Mucosa of descending colon (tissue), 3 donors: ENCODE data around the gene COL6A2. TPM values are rescaled to one million over a fixed set of nuclear protein-coding genes. Genes with fewer than 3 reads are reported as not detected.
A peak's percentile ranks its signal among the peaks of the same experiment; 100 is the strongest.

Source experiments
- ATAC-seq: fragments of 200-7000 bp; cut with Tn5 transposase; one replicate; pipeline ENCODE4 v1.9.1; 2020; ENCODE audit warnings: mild to moderate bottlenecking, moderate library complexity
- DNase-seq, 3 donors: peaks; one replicate each; pipeline ENCODE4 v3.0.0-alpha.2; 2020
- H3K36me3 ChIP-seq: fragments of 200-600 bp; one replicate; pipeline ENCODE4 v1.8.0; 2021; ENCODE audit warnings: low read depth, mild to moderate bottlenecking
- H3K4me1 ChIP-seq: fragments of 200-600 bp; one replicate; pipeline ENCODE4 v1.8.0; 2021; ENCODE audit warnings: low read depth, mild to moderate bottlenecking
- H3K4me3 ChIP-seq: fragments of 200-600 bp; one replicate; pipeline ENCODE4 v1.8.0; 2021; ENCODE audit warnings: mild to moderate bottlenecking
- H3K9me3 ChIP-seq: fragments of 200-600 bp; one replicate; pipeline ENCODE4 v1.8.0; 2021; ENCODE audit warnings: mild to moderate bottlenecking
- intact Hi-C, 2 donors: fragments of 100-400 bp; cut with DNase I in 1 of 2; cut with micrococcal nuclease in 1 of 2; formaldehyde crosslinking; loops; one replicate each; pipeline versions ENCODE4 v1.11.0 to v1.11.1; 2022; cut with DNase I, micrococcal nuclease
- total RNA-seq, 3 donors: library from RNA; stranded (reverse); fragmentation: NEBNext Ultra II Directional in 2 of 3; extraction: Animal tissue kit (Norgen Biotek cat#: 25700) in 2 of 3; gene quantifications; one replicate each; pipeline versions ENCODE4 v1.2.1 to v1.2.4, GENCODE V29; 2021 to 2023
- TF ChIP-seq, protein P1 (sequence below): fragments of 200-600 bp; IDR thresholded peaks from one replicate; pipeline ENCODE4 v1.8.0; 2022; ENCODE audit warnings: antibody characterized with exemption, mild to moderate bottlenecking
- donor health status: DM: no; HTN: no; CAD: no; lungs with moderate emphysema.
- donor health status: DM: no; HTN: no; CAD: no.
- donor health status: DM: no; HTN: yes; CAD: no.

The COL6A2 gene
- total RNA-seq, 3 donors from 2014 or later, result 65.1 to 858 (median 191) TPM

DNA sequence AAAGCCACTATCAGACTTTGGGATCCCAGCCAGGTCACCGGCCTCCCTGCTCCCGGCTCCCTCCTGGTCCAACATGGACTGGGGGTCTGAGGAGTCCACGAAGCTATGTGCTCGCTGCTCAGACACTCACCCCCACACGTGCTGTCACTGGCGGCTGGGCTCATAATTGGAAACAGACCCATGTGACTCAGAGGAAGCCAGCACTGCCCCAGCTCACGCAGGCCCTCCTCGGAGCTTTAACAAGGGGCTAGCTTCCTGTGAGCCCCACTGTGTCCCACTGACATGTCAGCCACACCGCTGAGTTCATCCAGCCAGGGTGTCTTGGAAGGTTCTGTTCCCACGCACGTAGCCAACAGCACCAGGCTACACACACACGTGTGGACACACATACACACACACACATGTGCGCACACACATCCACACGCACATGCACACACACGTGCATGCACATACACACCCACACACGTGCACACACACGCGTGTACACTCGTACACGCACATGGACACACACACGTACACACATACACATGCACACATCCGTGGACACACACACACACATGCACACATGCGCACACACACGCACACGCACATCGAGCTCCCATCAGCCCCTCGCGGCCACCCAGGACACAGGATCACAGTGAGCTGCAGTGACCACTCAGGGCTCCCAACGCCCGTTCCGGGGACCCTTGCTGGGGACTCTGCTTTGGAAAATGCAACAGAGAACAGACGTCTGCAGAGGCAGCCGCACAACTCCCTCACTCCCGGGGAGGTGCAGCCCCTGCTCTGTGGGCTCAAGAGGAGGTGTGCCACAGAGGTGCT, 18.4 kb upstream of the COL6A2 start:
- DNase-seq (no peak), ATAC-seq (peak; percentile 22)
- intact Hi-C loops, result no loop called here
- Histone ChIP-seq H3K4me1 (no peaks in the 10 kb centered on the region), H3K4me3 (no peak overlapping the region), H3K36me3 (no peaks in the 10 kb centered on the region), H3K9me3 (no peaks in the 10 kb centered on the region)
- TF ChIP-seq, protein P1, sequence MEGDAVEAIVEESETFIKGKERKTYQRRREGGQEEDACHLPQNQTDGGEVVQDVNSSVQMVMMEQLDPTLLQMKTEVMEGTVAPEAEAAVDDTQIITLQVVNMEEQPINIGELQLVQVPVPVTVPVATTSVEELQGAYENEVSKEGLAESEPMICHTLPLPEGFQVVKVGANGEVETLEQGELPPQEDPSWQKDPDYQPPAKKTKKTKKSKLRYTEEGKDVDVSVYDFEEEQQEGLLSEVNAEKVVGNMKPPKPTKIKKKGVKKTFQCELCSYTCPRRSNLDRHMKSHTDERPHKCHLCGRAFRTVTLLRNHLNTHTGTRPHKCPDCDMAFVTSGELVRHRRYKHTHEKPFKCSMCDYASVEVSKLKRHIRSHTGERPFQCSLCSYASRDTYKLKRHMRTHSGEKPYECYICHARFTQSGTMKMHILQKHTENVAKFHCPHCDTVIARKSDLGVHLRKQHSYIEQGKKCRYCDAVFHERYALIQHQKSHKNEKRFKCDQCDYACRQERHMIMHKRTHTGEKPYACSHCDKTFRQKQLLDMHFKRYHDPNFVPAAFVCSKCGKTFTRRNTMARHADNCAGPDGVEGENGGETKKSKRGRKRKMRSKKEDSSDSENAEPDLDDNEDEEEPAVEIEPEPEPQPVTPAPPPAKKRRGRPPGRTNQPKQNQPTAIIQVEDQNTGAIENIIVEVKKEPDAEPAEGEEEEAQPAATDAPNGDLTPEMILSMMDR, result no peak

DNA sequence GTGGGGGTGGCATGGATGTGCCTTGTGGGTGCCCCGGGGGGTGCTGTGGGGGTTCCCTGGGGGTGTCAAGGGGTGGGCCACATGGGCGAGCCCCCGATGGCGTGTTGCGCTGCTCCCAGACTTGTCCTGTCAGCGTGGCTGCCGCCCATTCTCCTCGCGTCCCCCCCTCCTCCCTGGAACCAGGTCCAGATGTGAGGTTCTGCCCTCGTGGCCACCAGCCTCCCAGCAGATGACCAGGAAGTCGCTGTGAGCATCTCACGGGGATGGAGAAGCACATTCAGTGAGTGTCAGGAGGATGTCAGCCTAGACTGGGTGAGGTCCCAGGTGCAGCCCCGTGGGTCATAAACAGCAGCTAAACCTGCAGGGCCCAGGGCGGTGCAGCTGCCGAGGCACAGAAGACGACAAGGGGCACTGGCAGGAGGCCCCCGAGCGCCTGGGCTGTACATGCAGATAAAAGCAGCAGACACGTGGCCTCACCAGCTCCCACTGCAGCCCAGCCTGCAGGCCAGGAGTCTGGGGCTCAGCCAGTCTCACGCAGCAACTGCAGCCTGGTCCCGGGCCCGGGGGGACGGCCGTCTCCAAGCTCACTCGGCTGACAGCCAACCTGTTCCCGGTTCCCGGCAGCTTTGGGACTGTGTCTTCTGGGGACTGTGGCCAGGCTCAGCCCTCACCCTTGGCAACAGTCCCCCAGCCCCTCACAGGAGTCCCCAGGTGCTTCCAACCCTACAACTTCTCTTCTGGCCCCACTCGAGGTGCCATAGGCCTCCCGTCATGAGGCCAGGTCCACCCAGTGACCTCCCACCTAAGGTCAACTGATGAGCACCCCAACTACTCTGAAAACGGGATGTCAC, 17.5 kb upstream of the COL6A2 start:
- no peaks in the 10 kb centered on the region for H3K9me3 ChIP-seq
- ATAC-seq, result no peak
- no peak overlapping the region for H3K4me3 ChIP-seq
- intact Hi-C loops, result no loop called here
- no peaks in the 10 kb centered on the region for H3K36me3 ChIP-seq
- peak in 1 of 3 donors; percentile 55 for DNase-seq
- TF ChIP-seq, protein P1, result no peak
- H3K4me1 ChIP-seq, result no peaks in the 10 kb centered on the region

DNA sequence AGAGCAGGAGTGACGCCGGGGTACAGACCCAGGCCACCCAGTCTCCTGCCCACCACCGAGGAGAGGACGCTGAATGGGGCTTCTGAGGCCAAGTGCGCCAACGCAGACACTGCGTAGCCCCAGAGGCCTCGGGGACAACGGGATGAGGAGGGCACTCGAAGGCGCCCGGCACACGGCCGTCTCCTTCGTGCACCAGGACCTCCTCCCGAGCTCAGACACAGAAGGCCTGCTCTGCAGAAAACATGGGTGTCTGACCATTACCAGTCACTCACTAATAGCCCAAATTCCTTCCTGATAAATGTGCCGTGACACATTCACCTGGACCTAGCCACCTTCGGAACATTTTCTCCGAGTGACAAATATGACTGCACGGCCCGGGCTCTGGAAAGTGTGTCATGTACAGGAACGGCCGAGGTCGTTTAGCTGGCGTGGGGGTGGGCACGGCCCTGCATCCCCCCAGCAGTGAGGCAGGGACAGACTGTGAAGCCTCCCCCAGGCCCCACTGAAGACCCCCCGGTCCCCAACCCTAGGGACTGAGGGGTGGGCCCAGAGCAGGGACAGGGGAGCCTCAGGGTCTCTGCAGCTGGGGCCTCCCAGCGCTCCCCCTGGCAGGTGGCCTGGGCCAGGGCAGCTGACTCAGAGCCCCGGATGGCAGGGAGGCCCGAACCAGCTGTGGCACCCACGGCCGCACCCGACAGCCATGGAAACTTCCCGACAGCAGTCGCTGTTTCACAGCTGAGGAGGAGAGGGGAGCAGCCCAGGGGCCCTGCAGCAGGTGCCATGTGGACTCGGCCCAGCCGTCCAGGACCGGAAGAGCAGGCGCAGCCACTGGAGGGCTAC, 16.7 kb upstream of the COL6A2 start:
- intact Hi-C loops, result no loop called here
- Histone ChIP-seq H3K9me3 (no peaks in the 10 kb centered on the region), H3K4me1 (no peaks in the 10 kb centered on the region), H3K4me3 (no peak overlapping the region), H3K36me3 (no peaks in the 10 kb centered on the region)
- ATAC-seq (no peak), DNase-seq (no peak)
- TF ChIP-seq, protein P1, result no peak

DNA sequence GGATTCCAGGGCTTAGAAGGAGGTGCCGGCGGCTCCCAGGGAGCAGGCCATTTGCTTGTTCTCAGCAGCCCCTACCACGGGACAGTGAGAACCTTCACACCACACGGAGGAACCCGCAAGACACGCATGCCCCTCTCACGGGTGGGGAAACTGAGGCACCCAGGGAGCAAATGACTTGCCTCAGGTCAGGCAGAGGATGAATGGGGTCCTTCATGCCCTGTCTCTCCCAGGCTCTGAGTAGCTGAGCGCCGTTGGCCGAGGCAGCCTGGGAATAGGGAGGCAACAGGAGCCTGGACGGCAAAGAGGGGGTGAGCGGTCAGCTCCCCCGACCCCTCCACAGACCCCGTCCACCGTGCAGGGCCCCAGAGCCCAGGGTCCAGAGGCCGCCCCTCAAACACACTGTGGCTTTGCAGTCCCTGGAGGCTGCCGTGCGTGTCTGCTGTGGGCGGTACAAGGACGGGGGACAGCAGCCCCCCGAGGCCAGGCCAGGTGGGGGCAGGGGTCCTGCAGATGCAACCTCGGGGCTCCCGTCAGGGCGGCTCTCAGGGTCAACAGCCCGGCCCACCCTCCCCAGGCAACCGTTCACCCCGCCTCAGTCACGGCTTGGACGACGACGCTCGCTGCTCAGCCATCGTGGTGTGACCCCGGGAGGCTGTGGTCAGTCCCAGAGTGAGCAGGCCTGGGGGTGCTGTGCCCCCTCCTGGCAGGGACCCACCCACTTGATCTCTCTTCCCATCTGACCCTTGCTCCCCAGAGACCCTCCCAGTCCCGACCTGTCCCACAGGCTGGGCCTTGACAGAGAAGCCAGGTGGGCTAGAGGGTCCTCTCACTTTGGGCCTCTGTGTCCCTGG, 15.8 kb upstream of the COL6A2 start:
- H3K4me1 ChIP-seq, result no peaks in the 10 kb centered on the region
- H3K4me3 ChIP-seq, result no peak overlapping the region
- intact Hi-C loops, result no loop called here
- ATAC-seq (no peak), DNase-seq (no peak)
- no peaks in the 10 kb centered on the region for H3K9me3 ChIP-seq
- H3K36me3 ChIP-seq, result no peaks in the 10 kb centered on the region
- TF ChIP-seq, protein P1, result no peak

DNA sequence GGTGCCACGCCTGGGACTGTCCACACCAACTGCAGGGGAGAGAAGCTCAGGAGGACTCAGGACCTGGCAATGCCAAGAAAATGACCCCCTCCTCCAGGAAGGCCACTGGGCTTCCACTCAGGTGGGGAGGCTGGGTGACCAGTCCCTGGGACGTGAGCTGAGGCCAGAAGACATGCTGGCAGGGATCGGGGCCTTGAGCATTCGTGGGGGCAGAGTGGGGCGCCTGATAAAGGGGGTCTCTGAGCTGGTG, 15.3 kb upstream of the COL6A2 start:
- DNase-seq, result no peak
- intact Hi-C loops, result no loop called here

More for the DNA sequence above, 15.3 kb upstream of the COL6A2 start:
- TF ChIP-seq, protein P1, result no peak
- H3K4me1 ChIP-seq, result no peaks in the 10 kb centered on the region
- no peaks in the 10 kb centered on the region for H3K36me3 ChIP-seq
- H3K9me3 ChIP-seq, result no peaks in the 10 kb centered on the region
- no peak overlapping the region for H3K4me3 ChIP-seq
- no peak for ATAC-seq
